IPS-11a (cell line): ENCODE measurements around the gene MKX.

Source experiments
- H3K4me3 ChIP-seq: one replicate; pipeline ENCODE4 v1.5.1; 2013; ENCODE audit warnings: low read depth, low read length, control low read depth

MKX gene

DNA sequence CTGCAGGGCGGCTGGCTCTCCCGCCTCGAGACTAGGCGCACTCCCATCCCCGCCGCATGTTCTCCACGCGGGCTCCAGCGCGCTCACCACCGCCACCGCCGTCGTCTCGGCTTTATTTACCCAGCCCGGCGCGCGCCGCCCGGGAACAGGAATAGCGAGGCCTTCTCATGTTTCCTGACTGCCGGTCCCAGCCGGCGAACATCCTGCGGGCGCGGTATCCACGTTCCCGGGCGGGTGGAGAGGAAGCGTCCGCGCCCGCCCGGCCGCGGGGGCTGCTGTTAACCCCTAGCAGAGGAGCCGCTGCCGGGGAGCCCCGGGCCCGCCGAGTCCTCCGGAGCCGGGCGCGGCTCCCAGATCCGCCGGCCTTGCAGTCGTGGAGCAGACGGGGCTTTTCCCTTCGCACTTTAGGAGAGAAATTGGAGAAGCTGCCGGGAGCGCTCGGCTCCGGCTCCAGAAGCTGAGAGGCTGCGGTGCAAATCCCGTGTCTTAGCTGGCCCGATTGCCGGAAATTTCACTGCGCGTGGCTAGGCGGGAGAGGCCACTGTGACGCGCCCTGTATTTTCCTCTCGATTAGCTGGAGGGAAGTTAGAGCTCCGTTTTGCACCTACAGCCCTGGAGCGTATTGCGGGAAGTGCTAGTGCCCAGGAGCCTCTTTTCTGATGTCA is at the start of gene MKX:
MKX (minus strand) TSS at position 88 of the 665 bp plus-strand sequence. CDS start 2,404 bp downstream, outside the sequence.
- H3K4me3 ChIP-seq = peak within 1 kb of the TSS; percentile 51

GRCh38 chr10:27794157-27794556 is 48.5 kb upstream of the MKX start:
- H3K4me3 ChIP-seq = no peak overlapping the region

DNA sequence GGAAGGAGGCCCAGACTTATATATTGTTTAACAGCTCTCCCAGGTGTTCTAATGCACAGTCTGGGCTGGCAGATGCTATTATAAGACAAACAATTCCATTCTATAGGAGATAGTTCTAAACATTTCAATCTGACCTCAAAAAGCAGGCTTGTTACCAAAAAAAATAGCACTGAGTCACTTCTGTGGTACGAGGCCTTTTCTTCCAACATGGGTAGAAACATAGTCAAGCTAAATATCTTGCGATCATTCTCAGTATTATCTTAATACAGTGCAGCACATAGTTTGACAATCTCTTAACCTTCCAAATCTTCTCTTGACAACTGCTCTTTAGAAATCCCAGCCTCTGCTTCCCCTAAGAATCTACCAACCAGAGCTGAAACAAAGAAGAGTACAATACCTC is 46.6 kb upstream of the MKX start:
- H3K4me3 ChIP-seq = no peak overlapping the region

GRCh38 chr10:27784272-27784671 is 38.7 kb upstream of the MKX start:
- H3K4me3 ChIP-seq = no peak overlapping the region

GRCh38 chr10:27783660-27784059 is 38.0 kb upstream of the MKX start:
- no peak overlapping the region for H3K4me3 ChIP-seq

GRCh38 chr10:27779462-27780015 is 33.9 kb upstream of the MKX start:
- no peak overlapping the region for H3K4me3 ChIP-seq

- H3K4me3 ChIP-seq = no peak overlapping the region
Observed at GRCh38 chr10:27774831-27775230, 29.2 kb upstream of the MKX start.

GRCh38 chr10:27771231-27771630 is 25.6 kb upstream of the MKX start:
- H3K4me3 ChIP-seq = no peak overlapping the region

- no peak overlapping the region for H3K4me3 ChIP-seq
Observed at GRCh38 chr10:27770181-27770580, 24.6 kb upstream of the MKX start.

- H3K4me3 ChIP-seq = no peak overlapping the region
Observed at GRCh38 chr10:27760867-27761266, 15.2 kb upstream of the MKX start.

- no peak overlapping the region for H3K4me3 ChIP-seq
Observed at GRCh38 chr10:27759483-27760272, 14.1 kb upstream of the MKX start.

DNA sequence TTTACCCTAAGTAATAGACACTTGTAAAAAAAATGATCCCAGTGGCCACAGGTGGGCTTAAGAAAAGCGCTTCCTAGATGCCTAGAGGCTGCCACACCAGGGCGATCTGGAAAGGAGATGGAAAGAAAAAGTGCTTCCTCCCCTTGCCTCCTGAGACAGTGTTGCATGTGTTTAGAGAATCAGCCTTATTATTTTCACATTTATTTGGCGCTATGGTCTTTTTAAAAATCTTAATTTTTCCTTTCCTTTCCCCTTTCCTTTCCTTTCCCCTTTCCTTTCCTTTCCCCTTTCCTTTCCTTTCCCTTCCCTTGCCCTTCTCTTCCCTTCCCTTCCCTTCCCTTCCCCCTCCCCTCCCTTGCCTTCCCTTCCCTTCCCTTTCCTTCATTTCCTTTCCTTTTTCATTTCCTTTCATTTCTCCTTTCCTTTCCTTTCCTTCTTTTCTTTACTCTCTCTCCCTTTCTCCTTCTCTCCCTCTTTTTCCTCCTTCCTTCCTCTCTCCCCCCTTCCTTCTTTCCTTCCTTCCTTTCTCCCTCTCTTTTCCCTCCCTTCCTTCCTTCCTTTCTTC is 7.1 kb upstream of the MKX start:
- H3K4me3 ChIP-seq = no peak overlapping the region

GRCh38 chr10:27748601-27749000 is 3.0 kb upstream of the MKX start:
- no peak overlapping the region for H3K4me3 ChIP-seq

- peak overlapping the region; percentile 51 for H3K4me3 ChIP-seq
Observed at GRCh38 chr10:27747096-27747451, 1.5 kb upstream of the MKX start.

DNA sequence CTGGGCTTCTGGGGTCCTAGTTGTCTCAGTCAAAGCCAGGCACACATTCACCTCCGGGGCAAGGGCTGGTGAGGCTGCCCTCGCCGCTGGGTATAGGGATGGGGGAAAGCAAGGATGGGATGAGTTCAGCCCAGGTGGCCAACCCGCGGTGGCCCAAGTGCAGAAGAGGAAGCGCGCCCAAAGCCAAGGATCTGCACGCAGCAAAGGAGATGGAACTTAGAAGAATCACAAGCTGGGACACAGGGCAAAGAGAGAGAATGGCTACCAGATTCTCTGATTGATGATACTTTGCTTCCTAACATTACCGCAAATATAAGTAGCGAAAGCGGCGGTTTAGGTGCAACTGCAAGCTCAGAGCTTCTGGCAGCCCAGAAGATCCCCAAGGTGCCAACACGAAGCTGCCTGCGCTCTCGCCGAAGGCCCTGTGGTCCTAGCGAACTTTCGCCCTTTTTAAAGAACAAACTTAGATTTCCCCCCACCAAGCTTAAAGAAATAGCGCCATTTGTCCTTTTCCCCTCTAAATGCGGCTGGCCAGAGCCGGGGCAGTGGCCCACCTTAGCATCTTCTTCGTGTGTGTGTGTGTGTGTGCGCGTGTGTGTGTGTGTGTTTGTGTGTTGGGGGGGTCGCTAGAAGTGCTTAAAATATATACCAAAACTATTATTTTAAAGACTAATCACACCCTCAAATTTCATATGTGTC is 927 bp upstream of the MKX start:
- peak overlapping the region; percentile 51 for H3K4me3 ChIP-seq

DNA sequence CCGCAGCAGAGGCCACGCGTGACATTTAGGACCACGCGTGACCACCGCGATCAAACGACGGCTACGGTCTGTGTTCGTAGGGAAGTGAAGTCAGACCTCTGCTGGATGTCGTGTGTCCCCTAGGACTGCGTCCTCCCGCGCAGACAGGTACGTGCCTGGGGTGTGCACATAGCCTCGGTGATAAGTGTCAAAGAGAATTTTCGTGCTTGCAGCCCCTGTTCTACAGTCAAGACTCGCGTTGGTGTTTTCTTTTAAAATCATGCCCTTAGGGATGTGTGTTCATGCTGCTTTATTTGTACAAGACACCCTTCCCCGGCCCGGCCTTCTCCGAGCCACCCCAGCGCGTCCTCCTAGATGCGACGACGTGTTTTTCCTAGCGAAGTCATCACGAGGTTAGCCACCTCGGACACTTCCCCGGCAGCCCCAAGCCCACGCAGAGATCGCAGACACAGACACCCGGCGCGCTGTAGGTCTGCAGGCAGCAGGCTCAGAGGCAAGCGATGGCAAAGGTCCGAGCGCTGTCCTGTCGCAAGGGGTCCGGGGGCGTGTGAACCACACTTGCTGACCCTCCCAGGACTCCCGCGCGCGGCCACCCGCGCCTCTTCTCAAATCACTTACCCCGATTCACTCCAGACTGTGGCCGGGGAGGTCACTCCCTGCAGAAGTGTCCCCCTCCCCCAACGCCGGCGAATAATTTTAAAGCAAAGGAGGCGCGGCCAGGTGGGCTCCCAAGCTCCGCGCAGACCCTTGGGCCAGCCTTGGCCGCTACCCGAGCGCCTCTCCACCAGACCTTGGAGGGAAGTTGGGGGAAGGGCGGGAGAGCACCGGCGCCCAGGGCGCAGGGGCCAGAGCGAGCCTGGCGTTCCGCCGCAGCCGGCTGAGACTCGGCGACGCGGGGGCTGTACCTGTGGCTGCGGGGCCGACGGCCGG is 552 bp downstream of the MKX start:
- H3K4me3 ChIP-seq = peak overlapping the region; percentile 51

DNA sequence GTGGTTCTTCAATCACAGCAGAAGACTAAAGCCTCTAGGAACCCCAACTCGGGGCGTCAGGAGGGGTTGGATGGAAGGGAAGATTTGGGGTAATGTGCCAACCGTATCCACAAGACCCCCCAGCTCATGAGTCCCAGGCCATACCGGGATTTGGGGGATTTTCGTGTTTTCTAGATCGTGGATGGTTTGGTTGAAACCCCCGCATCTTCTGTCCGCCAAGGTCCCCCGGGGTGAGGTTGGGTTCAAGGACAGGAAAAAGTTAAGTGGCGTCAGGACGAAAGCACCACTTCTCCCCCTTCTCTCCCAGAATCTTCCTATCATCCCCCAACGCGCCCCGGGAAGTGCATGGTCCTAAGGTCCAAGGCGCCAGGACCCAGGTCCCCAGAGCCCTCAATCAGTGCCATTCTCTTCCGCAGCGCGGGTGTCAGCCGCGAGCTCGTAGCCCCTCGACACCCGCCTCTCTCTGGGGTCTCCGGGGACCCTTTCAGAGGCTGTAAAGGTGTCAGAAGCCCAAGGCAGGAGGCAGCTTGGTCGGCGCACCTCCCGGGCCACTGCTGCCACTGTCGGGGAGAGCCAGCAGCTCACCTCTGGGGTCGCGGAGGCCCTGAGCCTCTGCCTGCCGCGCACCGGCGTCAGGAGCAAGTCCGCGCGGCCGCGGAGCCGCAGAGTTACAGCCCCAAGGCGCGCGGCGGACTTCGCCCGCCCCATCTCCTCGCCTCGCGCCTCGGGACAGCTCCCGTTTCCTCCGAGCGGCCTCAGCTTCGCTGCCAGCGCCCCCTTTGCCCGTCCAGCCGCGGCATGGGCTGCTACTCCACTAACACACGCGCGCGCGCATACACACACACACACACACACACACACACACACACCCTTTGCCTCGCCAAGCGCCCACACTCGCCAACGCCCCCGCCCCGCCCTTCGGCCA is 1.5 kb downstream of the MKX start:
- peak overlapping the region; percentile 57 for H3K4me3 ChIP-seq

DNA sequence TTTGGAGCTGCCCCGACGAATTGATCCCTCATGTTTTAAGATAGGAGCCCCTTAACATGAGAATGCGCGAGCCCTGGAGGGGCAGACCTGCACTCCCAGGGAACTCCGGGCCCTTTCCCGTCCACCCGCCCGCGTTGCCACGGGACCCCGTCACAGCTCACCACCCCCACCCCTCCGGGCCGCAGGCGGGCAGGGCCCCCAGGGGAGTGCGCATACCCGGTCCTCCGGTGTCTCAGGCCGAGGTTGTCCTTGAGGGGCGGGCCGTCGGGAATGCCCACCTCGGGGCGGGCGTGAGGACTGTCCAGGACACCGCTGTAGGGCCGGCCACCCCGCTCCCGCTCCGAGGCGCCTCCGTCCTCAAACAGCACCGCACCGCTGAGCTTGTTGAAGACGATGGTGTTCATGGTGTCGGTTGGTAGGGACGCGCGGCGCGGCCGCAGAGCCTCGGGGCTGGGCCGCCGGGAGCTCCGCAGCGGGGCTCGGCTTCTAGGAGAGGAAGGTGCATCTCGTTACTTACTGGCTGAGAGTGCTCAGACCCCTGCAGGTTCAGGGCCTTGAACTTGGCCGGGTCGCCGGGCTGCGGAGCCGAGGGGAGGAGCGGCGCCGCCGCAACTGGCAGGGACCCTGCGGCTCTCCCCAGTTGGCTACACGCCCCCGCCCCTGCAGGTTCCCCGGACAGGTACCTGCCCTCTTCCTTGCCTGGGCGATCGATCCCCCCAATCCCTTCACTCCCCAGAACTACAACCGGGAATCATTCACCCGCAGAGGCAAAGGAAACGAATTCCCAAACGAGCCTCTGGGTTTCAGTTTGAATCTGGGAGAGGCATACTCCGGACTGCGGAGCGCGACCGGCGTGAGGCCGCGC is 2.4 kb downstream of the MKX start:
- peak overlapping the region; percentile 57 for H3K4me3 ChIP-seq
